Raji (cell line): ENCODE measurements around the gene RFC3.

Experiments
- POLR2A ChIP-seq: IDR thresholded peaks from 2 replicates; pipeline ENCODE4 v1.6.1; 2011; ENCODE audit warnings: low read depth, low read length, control low read depth; ENCODE audit not compliant: insufficient read depth

Gene RFC3

GRCh38 chr13:33873251-33873908 is 55.4 kb downstream of the RFC3 start:
- no peak for TF ChIP-seq POLR2A

GRCh38 chr13:33874871-33875270 is 56.9 kb downstream of the RFC3 start:
- TF ChIP-seq POLR2A, result no peak

DNA sequence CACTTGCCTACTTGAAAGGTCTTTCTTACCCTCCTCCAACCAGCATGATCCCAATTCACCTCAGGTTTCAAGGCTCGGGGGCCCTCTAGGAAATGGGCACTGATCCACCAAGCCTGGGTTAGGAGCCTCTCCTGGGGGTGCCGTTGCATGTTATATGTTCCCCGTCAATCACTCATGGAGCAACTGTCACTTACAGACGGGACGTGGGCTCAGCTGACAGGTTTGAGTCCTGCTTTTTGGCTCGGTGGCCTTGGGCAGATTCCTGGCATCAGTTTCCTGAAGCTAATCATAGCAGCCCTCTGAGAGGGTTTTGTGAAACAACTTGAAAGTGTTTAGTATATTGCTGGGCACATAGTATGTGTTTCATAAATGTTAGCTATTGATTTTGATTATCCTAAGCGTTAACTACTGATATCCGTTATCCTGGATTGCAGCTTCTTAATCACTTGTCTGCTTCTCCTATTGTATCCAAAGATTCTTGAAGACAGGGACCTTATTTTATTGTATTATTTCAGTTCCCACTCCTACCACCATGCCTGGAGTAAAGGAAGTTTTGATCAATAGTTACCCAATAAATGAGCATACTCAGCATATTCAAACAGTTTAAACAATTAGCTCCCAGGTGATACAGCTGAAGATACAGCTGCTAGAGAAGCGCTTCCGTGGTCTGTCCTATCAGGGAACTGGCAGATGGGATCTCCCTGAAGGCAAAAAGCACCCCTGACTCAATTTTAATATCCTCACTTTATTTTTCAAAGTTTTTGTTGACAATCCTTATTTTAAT is 57.9 kb downstream of the RFC3 start:
- no peak for TF ChIP-seq POLR2A

DNA sequence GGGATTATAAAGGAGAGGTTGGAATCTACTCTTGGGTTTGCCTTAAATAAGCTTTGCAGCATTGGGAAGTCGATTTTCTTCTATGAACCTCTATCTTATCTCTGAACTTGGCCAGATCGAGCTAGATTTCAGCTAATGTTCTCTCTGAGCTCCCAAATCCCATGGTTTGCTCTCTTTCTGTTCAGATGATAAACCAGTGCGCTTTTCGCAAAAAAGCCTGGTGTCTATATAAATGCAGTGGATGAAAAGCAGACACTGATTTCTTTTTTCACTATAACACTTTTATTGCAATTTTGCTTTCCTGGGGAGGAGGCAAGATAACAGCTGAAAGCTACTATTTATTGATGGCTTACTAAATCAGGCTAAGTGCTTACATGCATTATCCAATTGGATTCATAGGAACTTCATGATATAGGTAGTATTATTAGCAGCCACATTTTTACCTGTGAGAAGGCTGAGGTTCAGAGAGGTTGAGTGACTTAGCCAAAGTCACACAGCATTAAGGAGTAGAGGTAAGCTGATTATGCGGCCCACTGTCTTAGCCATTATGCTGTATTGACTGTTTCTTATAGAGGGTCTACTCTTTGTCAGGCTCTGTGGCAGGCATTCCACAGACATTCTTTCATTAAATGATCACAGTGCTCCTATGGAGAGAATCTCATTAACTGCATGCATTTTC is 58.9 kb downstream of the RFC3 start:
- TF ChIP-seq POLR2A, result no peak

GRCh38 chr13:33879118-33879517 is 61.2 kb downstream of the RFC3 start:
- no peak for TF ChIP-seq POLR2A

DNA sequence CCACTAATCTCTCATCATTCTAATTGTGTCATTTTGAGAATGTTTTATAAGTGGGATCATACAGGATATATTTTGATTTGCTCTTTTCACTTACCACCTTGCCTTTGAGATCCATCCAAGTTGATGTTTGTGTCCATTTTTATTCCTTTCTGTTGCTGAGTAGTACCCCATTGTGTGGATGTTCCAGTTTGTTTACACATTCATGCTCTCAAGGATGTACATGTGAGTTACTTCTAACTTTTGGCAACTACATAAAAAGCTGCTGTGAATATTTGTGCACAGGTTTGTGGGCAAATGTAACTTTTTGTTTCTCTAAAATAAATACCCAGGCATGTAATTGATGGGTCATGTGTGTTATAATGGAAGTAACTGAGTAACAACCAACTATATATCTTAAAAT is 64.9 kb downstream of the RFC3 start:
- no peak for TF ChIP-seq POLR2A

DNA sequence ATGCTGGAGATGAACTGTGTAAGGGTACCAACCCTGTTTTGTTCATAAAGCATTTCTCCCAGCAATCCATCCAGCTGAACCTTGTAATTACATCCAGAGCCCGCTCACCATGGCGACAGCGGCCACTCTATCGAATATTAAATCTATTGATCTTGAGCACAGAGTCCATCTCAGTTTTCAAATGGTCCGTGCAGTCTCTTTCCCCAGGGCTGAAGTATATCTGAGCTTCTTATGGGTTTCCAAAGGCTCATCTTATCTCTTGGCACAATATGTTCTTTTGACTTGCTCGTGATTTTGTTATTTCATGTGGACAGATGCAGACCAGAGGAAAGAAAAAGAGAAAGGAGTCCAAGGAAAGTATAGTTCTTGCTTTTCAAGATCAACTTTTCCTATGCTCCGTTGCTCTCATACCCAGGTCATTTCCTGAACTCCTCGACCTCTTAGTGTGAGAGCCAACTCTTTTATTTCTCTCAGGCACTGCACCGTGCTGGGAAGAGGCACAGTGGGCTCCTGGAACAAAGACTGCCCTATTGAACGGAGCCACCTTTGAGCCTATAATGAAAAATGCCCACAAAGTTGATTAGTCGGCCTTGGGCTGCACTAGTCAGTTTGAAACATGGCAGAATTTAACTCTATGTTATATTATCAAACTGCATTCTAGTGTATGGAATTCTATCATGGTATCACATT is 66.7 kb downstream of the RFC3 start:
- TF ChIP-seq POLR2A, result no peak
